VCaP (cell line): ENCODE data around the gene CDC6.

Experiments
- H3K27ac ChIP-seq: fragments of 450-650 bp; 2 replicates; pipeline ENCODE4 v1.5.1; 2017
- CTCF ChIP-seq: fragments of 450-650 bp; conservative IDR thresholded peaks from 2 replicates; pipeline ENCODE4 v1.5.1; 2017; ENCODE audit warnings: mild to moderate bottlenecking, moderate library complexity

CDC6 gene

DNA sequence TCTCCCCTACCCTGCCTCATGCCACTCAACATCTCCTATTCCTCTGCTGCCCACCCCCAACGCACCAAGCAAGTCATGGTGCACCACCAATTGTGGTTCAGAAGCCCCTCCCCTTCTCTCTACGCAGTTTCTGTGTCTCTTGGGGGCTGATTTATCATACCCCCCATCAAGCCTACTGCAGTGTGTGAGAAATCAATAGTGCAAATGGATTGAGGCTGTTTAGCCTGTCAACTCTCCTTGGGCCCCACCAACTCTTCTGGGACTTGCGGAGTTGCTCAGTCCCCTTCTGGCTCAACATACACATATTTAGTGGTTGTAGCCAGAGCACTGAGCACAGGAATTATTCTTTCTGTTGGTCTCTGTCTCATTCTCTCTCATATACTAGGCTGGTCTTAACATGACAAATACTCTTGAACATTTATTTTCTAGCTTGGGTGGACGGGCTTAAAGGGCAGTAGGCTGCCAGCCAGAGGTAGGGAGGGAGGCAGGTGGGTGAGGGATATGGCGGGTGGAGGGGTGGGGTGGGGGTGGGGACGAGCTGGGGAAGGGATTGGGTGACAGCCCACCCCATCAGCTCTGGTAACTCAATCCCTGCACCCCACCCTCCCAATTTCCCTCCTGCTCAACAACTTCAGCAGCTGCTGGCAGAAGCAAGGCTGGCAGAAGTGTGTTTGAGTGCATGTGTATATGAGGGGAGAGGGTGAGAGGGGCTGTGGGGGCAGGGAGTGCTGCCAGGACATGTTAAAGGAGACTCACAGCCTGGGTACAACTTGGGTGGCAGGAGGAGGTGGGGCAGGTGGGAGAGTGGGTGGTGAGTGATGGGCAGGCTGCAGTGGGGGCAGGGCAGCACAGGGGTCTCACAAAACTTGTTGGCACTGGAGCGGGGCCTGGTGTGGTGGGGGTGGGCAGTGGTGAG lies 26.2 kb downstream of the CDC6 start:
- H3K27ac ChIP-seq: no peak overlapping the region
- no peak for TF ChIP-seq CTCF

DNA sequence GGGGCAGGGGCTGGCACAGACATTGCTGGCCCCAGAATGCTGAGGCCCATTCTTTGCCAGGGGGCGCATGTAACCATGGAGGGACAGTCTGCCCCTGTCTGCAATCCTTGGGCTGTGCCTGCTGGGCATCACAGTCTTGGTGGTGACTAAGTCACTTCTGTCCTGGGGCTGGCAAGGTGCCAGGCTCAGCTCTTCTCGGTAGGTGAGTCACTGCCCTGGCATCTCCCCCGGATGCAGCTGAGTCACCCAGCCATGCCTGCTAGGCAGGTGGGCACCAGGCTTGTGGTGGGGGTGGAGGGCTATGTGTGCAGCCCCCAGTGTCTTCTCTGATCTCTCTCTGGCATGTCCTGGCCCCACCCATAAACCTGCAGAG lies 26.9 kb downstream of the CDC6 start:
- TF ChIP-seq CTCF: no peak
- H3K27ac ChIP-seq: no peak overlapping the region

- no peak for TF ChIP-seq CTCF
- no peak overlapping the region for H3K27ac ChIP-seq
These were observed 27.5 kb downstream of the CDC6 start for GRCh38 chr17:40315206-40315605.

GRCh38 chr17:40315678-40316570 lies 28.2 kb downstream of the CDC6 start:
- TF ChIP-seq CTCF: no peak
- H3K27ac ChIP-seq: peak overlapping the region; percentile 47; the same call in 1 of the 2 replicates

DNA sequence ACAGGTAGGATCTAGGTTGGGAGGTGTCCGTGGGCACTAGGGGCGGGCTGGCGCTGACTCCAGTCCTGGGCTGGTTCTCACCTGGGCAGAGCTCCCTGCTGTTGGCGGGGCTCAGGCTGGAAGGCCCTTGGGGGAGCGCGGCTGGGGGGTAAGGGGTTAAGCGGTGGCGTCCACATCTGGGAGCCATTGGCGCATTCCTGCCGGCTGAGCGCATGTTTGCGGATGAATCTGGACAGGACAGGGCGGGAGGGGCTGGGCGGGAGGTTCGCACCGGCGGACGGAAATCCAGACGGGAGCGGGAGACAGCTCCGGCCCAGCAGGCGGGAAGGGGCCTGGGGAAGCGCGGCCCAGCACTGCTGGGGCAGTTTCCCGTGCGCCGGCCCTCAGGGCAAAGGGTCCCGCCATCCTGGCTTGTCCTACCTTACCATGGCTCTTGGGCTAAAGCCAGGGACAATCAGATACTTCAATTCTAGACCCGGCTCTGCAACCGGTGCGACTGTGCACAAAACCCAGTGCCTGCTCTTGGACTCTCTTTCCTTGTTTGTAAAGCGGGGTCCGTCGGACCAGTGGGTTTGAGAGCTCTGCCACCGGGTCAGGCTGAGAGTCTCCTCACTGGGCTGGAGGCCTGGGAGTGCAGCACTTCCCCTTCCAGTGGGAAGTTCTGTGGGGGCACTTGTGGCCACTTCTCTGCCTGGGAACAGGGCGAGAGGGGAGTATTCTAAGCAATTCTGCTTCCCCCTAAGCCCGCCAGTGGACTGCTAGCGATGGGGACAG lies 29.1 kb downstream of the CDC6 start:
- peak overlapping the region; percentile 47; the same call in 1 of the 2 replicates for H3K27ac ChIP-seq
- no peak; the same call in 1 of the 2 replicates for TF ChIP-seq CTCF

GRCh38 chr17:40317345-40317873 lies 29.7 kb downstream of the CDC6 start:
- TF ChIP-seq CTCF: peak; percentile 47
- H3K27ac ChIP-seq: peak overlapping the region; percentile 75; the same call in 1 of the 2 replicates
